DMS79 (cell line): ENCODE data around the gene LTA4H.
"Not testable (repeated sequence)": the region's sequence is repeated elsewhere in the genome, so short reads cannot be mapped to it uniquely, and the experiment has no call there.

ENCODE experiments used
- DNase-seq: peaks from one replicate; lab custom pipeline; 2025; lab: John Stamatoyannopoulos, UW

Gene LTA4H

DNA sequence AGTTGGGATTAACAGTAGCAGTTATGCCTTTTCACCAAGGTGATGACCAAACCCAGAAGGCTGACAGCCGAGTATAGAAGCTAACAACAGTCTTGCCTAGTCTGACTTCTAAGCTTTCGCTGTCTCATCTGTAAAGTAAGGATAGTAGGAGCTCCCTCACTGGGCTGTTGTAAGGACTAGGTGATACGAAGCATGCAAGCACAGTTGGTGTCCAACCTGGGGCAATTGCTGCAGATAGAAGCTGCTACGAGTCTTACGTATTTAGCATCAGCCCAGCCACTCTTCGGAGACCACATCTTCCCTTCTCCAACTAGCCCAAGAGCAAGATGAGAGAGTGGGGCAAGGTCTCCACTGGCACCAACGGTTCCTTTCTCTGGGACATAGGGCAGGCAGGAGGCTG, 45.3 kb downstream of the LTA4H start:
- DNase-seq: no peak

DNA sequence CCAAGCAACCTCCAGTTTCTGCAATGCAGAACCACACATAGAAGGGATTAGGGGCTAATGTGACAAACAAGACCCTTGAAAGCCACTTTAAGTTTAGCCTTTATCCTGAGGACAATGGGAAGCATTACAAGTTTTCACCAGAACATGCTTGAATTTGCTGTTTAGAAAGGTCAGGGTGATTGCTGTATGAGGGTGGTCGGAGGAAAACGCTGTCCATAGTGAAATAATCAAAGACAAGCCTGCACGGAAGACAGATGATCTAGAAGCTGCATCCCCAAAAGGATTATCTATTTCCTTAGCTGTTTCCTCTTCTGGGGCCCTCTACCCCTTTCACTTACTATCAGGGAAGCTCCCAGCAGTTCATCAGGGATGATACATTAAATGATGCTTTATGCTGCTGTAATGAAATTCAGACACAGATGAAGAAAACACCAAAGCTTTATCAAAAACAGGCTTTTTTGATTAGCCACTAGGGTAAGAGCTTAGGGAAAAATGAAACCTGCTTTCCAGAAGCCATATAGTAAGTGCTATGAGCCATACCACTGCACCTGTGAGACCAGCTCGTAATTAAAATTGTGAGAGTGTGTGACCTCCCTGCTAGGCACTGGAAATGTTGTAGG, 45.8 kb downstream of the LTA4H start:
- no peak for DNase-seq

DNA sequence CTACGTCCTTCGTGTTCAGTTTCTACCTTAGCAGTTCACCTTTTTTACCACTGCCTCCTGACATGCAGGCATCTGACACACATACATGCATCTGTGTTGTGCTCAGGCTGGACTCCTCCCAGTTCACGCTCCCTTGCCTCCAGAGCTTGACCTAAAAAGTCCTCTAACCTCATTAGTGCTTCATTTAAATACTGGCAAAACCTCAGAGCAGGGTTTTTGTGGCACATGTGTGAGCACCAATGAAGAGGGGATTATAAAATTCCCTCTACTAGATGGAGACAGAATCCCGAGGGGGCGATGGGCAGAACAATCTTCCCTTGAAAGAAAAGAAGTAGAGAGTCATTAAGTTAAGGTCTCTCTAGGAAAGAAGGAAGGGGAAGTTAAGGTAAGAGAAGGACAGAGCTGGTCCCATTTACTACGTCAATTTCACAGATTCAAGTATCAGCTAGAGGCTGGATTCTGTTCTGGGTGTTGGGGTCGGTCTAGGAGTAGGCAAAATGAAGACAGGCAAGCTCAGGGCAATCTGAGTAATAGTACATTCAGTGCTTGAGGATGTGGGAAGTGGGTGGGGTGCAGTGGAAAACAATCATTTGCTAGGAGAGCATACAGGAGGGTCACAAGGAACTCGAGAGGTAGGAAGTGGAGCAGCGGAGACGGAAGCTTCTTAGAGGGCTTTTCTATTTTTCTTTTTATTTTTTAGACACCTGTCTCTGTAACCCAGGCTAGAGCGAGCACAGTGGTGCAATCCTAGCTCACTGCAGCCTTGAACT, 46.7 kb downstream of the LTA4H start:
- DNase-seq: no peak

DNA sequence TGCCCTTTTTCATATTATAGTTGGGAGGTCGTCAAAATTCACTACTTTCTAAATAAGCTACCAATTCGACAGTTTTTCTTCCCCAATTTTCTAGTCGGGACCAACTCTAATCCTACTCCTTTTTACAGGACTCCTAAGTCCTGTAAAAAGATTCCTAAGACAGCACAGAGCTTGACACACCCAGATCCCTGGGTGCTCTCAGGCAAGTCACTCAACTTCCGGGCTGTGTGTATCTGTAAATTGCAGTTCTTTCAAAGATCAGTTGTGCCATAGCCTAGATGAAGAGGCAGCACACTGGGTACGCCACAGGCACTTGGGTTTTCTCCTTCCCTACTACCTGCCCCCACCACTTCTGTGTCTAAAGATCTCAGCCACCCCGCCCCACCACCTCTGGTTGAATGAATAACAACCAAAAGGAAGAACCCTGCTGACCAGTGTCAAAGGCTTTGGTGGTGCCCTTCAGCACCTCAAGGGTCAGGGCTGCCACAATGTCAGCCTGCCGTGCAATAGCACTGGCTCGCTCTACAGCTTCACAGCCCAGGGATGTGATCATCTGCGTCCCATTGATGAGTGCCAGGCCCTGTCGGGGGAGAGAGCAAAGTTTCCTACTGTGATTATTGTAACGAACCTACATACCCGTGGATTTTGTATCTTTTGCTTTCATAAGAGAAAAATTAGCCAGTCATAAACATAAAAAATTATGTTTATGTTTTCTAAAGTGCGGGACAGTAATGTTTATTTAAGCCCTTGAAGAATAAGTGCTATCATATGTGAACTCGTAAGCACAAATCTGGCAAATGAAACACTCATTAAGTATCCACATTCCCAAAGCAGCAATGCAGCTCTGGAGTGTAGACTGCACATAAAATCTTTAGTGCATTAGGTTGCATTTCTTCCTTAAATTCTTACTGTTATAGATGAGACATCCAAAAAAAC, 48.5 kb downstream of the LTA4H start:
- DNase-seq: no peak

DNA sequence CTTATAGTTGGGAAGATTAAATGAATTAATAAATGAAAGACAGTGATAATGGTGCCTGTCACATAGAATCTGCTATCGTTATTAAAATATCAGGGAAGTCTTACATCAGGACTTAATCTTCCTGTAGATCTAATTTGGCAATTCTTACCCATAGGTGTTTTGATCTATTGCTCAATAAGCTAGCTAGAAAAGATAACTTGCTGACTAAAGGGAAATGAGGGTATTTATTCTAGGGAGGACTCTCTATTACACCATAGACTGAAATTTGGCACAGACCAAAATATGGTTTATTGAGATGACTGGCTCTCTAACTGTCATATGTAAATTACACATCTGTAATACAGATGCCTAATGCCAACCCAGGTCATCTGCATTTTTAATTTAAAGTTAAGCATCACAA, 50.7 kb downstream of the LTA4H start:
- DNase-seq: no peak

DNA sequence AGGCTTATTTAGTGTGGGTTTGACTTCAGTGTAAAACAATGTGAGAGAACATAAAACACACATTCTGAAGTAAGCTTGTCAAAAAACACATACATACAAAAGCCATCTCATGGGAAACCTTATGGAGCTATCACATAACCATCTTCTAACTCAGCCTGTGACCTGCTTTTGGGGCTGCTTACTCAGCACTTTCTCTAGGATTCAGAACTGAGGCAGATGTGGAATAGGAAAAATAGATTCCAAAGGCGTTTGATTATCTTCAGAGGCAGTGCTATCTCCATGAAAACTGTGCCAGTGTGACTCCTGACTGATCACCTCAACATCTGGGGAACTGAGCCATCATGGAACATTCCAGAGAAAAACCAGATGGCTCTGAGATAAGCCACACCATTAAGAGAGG, 52.8 kb downstream of the LTA4H start:
- no peak for DNase-seq

DNA sequence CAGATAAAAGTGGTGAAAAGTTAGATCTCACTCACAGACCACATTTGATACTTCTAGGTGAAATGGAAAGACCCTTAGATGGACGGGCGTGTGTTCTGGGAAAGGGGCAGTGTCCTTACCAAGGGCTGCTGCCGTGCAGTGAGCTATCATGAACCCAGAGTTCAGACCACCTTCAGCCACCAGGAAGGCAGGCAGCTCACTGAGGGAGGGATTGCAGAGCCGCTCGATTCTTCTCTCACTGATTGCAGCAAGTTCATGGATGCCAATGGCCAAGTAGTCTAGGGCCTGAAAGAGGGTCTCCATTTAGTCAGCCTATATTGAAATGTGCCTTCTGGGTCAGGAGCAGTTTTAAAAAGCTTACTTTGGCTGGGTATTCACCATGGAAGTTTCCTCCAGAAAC, 55.0 kb downstream of the LTA4H start:
- DNase-seq: no peak

DNA sequence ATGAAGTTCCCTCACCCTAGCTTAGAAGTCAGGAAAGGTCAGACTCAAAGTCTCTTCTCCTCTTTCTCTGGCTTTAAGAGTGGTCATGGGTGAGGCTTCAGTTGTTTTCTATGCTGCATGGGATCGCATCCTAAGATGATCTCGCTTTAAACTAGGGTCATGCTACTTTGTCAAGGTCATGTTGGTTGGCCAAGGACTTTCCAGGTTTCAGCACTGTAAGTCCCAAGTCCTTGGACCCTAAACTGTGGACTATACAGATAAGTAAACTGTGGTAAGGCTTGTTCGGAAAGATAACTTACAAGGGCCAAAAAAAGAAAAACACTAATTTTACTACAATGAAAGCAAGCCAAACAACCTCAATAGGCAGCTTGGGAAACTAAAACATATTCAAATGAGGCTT, 56.6 kb downstream of the LTA4H start:
- no peak for DNase-seq

DNA sequence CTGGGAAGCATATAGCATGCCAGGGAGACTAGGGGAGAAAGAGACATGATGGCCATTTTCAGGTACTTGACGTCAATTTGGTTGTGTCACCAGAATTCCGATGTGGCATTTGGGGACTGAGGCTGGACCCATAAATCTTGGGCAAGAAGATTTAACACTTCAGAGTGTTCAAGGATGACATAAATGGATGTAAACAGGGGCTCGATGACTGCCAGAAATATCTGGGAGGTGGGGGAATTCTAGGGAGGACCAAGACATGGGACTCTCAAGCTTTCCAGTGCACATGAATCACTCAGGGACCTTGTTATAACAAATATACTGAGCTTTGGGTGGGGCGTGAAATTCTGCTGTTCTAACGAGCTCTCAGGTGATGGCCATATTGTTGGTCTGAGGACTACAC, 57.0 kb downstream of the LTA4H start:
- no peak for DNase-seq

DNA sequence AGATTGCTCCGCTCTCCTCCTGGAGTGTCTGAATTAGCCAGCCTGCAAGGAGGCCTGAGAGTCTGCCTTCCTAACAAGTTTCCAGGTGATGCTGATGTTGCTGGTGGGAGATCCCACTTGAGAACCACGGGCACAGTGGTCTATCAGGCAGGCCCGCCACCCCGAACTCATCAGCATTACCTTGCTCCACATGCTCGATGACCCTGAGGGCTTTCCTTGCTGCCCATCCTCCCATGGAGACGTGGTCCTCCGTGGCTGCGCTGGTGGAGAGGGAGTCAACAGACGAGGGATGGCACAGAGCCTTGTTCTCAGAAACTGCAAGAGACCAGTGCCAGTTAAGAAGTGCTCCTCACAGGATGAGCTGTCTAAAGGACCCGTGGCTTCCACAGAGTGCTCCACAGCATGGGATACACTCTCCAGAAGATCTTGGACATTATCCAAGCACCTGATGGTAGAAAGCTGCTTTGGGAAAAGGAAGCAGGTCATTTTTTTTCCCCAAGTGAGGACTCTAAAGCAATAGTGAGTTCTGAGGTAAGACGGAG, 57.6 kb downstream of the LTA4H start:
- peak; percentile 5 for DNase-seq

DNA sequence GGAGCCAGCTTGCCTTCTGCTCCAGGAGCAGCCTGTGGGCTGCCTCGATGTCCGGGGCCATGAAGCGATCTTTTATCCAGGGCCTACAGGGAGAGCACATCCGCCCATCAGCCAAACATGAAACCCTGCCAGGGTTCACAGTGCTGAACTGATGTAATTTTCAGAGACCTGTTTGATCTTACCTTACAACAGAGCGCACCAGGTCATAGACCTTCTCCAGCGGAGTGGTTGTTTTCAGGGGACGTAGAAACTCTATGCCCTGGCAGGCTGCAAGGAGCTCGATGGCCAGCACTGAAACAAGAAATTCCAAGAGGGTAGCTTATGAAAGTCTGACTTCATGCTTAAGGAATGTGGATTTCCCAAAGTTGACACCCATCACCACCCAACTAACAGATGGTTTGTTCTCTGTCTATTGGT, 59.0 kb downstream of the LTA4H start:
- DNase-seq: no peak

DNA sequence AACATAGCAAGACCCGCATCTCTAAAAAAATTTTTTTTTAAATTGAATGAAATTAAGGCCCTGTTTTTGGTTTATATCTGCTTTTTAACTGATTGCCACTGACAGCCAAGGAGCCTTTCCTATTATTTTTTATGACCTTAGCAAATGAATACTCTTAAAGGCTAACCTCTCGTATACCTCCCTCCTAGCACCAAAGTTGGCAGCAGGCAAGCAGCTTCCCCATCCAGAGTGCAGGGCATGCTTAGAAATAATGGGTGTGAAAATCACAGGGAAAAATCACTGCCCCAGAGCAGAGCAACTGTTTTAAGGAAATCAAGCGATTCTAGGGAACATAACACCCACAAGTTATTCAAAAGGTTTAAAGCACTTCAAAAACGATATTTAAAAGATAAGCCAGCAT, 59.9 kb downstream of the LTA4H start:
- no peak for DNase-seq

DNA sequence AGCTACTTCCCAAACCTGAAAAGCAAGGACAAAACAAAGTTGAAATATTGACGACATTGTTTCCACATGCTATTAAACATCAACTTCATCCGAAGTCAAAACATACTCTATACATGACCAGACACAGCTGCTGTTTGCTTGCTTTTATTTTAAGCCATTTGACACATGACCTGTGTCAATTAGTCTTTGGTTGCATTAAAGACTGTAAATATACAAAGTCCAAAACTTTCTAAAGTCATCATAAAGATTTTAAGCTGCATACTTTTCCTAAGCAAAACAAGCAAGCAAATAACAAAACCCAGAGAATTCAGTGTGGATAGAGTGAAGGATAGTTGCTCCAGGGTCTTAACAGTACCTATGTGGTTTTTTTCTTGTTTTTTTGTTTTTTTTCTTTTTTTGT, 61.0 kb downstream of the LTA4H start:
- DNase-seq: no peak

DNA sequence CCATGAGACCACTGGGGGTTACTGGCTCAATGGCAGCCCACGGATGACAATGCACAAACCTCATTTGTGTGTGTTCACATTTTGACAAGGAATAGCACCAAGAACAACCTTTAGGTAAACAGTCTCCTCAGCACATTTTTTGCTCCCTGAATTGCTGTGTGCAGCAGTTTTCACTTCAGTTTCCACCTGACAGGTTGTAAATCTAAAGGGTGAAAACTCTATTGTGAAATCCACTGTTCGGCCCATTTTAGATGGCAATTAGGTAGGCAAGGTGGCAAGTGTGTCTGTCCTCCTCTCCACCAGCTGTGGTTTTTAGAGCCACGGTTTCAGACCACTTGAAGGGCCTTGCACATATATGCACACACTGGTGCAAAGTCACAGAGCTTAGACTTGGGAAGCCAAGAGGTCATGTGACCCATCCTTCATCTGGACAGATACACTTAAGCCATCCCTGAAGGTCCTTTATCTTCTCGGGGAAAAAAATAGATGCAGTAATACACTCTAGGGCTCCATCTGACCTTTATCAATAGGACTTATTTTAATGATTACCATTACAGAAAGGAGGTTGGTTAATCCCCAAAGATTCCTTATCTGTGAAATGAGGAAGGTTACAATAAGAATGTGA, 62.4 kb downstream of the LTA4H start:
- no peak for DNase-seq

DNA sequence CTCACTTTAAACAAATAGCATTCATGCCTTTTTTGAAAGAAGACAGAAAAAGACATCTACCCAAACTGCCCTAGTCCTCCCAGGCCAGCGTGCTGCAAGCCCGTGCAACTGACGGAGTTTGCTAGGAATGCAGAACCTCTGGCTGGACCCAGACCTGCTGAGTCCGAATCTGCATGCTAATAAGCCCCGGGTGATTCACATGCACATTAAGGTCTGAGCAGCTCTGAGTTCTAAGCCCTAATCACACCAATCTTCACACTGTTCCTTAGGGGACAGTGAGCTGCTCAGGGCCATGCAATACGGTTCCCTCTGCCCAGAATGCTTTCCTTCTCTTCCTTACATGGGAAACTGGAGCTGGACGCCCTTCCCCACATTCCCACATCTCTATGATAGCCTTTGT, 64.5 kb downstream of the LTA4H start:
- no peak for DNase-seq

DNA sequence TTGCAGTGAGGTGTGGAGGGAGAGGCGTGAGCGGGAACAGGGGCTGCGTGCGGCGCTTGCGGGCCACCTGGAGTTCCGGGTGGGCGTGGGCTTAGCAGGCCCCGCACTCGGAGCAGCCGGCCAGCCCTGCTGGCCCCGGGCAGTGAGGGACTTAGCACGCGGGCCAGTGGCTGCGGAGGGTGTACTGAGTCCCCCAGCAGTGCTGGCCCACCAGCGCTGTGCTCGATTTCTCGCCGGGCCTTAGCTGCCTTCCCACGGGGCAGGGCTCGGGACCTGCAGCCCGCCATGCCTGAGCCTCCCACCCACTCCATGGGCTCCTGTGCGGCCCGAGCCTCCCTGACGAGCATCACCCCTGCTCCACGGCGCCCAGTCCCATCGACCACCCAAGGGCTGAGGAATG, 66.3 kb downstream of the LTA4H start:
- DNase-seq: not testable (repeated sequence)

DNA sequence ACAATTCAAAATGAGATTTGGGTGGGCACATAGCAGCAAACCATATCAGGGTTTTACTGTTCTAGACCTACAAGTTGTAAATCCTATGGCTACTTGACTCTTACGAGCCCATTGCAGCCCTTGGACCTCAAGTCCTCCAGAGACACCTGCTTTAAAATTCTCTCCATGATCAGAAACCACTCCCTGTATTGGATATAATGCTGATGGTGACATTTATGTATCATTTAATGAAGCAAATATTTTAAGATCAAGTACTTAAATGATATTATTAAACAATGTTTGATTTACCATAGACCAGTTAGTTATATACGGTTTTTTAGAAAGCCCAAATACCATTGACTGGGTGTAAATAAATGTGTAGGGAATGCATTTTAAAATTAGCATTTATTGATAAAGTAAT, 68.1 kb downstream of the LTA4H start:
- DNase-seq: no peak

DNA sequence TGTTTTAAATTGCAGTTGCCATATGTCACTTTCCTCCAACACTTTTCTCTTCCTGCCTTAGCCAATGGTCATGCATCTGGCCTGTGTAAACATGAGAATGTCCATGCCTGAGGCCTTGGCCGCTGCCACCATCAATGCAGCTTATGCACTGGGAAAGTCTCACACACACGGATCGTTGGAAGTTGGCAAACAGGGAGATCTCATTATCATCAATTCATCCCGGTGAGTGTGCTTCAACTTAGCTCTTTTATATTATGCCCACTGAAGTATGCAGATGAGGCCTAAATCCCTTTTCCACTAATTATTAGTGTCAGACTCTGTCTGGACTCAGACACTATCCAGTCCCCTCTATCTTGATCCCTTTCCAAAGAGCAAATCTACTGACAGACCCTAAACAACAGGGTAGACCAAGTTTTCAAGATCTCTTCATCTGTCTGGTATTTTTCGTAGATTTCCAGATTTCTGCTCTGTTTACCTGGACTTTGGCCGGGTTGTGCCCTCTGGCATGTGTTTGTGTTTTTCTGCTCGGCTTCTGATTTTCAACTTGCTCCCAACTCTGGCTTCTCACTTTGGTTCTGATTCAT, 69.0 kb downstream of the LTA4H start:
- DNase-seq: no peak

DNA sequence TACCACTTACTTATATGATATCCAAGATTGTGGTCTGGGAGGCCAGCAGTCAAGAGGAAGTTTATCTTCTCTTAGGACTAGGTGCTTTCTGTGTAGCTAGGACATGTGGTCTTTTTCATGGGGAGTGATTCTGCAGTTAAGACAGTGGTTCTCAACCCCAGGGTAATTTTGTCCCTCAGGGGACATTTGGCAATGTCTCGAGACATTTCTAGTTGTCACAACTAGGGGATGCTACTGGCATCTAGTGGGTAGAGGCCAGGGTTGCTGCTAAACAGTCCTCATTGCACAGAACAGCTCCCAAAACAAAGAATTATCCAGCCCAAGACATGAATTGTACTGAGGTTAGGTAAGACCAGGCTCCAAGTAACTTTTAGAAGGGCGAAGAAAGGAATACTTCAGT, 72.3 kb downstream of the LTA4H start:
- DNase-seq: no peak

DNA sequence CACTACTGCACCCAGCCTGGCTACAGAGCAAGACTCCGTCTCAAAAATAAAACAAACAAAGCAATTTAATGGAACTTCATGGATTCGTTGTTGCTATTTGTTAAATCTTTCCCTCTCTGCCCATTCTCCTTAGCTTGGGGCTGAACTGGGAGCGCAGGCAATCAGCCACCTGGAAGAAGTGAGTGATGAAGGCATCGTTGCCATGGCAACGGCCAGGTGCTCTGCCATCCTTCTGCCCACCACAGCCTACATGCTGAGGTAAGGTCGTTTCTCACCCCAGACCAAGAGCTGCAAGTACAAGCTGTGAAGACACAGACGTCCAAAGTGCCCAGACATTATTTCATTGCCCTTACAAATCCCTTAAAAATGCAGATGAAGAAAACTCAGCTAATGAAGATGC, 73.2 kb downstream of the LTA4H start:
- peak; percentile 30 for DNase-seq

DNA sequence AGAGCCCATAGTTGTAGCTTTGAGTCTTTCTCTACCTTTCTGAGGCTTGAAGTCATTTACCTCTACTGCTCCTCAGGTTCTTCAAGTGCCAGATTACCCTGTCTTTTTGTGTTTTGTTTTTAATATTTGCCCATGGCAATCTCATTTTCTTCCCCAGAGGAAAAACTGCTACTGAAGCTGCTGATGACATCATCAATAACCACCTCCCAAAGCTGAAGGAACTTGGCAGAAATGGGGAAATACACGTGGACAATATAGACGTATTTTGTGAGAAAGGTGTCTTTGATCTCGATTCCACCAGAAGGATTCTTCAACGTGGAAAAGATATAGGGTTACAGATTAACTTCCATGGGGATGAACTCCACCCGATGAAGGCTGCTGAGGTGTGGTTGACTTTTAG, 75.1 kb downstream of the LTA4H start:
- no peak for DNase-seq

DNA sequence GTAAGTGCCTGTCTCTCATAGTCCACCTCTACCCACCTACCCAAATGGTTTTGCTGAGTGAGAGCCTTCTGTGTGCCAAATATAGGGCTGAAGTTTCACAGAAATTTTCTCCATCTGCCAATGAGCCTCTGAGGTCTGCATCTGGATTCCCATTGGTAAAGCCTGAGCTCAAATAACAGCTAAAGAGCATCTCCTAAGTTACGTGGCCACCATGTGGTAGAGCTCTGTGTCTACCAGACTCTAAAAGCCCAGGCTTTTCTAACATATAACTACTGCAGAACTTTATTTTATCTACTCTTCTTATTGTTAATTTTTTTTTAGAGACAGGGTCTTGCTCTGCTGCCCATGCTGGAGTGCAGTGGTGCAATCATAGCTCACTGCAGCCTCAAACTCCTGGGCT, 76.3 kb downstream of the LTA4H start:
- no peak for DNase-seq
